ENCODE measurements around the gene NXPH4.

NXPH4 gene

GRCh38 chr12:57233357-57234232 is 17.0 kb downstream of the NXPH4 start:
- no peak for FAIRE-seq

GRCh38 chr12:57234233-57234570 is 17.6 kb downstream of the NXPH4 start:
- no peak for FAIRE-seq

DNA sequence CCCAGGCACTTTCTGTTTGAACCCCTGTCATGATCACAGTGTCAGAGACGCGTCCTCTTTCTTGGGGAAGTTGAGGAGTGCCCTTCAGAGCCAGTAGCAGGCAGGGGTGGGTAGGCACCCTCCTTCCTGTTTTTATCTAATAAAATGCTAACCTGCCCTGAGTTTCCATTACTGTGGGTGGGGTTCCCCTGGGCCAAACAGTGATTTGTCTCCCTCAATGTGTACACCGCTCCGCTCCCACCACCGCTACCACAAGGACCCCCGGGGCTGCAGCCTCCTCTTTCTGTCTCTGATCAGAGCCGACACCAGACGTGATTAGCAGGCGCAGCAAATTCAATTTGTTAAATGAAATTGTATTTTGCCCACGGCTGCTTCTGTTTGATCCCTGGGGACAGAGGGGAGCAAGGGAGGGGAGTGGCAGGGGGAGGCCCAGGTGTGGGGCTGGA is 18.0 kb downstream of the NXPH4 start:
- FAIRE-seq, result no peak

DNA sequence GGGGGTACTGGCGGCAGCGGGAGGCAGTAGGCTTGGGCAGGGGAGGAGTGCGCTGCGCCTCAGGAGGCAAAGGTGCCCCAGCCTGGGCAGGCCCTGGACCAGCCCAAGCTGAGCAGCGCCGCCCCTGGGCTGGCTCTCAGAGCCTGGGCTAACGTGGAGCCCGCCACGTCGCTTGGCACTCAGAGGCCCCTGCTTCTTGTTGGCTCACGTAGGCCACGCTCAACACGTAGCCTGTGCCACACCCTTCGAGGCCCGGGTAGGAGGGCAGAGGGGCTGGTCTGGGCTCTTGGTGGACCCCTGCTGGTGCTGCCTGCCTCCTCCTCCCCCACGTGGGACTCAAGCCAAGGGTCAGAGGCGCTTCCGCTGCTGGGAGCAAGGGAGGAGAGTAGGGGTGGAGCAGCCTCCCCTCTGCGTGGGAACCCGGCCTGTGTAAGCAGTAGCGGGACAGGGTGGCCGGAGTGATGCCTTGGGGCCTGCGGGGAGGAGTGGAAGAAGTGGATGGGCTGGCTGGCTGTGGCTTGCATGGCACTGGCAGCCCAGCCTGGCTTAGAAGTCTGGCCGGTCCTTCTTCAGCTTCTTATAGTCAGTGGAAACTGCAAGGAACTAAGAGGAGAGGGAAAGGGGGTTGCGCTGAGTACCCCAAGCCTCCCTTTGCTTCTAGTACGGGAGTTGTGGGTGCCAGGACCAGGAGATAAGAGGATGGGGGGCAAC is 18.6 kb downstream of the NXPH4 start:
- FAIRE-seq, result no peak

DNA sequence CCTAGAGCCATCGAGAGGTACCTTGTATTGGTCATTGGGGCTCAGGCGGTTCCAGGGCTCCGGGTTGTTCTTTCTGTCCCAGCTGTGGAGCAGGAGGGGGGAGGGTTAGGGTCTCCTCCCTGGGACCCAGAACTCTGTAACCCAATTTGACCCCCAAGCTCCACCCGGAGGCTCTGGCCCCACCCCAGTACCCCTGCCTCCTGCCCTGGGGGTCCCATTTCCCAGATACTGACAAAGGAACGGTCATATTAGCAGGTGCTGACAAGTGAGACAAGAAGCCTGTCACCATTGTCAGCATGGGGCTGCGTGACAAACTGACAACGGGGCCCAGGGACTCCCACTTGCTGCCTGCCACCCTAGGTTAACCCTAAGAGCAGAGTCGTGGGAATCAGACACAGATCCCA is 19.1 kb downstream of the NXPH4 start:
- no peak for FAIRE-seq

DNA sequence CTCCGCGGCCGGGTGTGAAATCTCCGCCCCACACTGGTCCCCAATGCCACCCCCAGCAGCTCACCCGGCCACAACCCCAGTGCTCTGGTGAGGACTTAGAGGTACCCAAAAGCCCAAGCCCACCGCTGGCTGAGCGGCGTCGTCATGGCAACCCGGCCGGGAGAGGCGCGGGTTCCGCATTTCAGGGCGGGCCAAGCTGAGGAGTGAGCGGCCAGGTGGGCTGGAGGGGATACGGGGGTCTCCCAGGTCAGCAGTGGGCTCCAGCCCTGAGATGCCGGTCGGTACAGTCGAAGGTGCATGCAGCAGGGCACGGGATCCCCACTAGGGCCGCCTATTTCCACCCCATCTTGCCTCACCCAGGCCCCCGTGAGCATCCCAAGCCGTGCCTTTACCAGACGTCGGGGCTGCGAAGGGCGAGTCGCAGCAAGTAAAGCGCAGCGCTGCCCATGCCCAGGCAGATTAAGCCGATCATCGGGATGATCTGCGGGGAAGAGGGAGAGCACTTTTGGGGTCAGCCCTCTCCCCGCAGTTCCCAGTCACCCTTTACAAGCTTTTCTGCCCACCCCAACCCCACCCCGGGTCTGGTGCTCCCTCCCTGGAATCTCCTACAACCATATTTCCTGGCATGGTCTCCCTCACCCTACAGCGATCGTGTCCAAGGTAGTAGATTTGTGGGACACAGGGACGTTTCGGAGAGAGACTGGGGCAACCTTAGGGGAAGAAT is 19.8 kb downstream of the NXPH4 start:
- no peak for FAIRE-seq

- FAIRE-seq, result no peak
These were observed 20.5 kb downstream of the NXPH4 start for GRCh38 chr12:57236925-57237595.

GRCh38 chr12:57237596-57237931 is 21.0 kb downstream of the NXPH4 start:
- no peak for FAIRE-seq

GRCh38 chr12:57237932-57238853 is 21.6 kb downstream of the NXPH4 start:
- no peak for FAIRE-seq

DNA sequence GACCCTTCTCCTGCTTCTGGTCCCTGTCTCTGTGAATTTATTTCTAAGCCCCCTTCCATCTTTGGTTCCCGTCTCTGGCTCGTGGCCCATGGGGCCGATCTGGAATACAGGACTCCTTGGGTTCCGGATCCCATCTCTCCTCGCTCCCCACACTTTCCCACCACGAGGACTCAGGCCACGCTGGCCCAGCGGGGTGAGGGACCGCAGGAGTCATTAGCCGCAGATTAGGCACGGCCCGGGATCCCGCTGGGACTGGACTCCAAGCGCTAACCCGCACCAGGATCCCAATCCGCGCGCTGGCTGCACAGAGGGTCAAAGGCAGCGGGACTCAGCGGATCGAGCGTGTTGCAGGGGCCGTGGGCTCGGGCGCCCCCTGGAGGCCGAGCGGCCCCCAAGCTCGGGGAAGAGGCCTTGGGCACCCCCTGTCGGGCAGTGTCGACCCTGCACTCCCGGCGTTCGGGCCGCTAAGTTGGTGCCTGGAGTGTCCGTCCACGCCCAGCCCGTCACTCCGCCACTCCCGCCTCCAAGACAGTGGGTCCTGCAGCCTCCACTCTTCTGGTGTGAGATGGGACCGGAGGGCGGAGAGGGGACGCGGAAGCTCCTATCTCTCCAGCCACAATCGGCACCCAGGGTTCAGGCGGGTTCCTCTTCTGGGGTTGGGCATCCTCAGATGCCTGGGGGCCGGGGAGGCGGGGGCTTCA is 22.4 kb downstream of the NXPH4 start:
- FAIRE-seq, result no peak

- FAIRE-seq, result no peak
These were observed 23.0 kb downstream of the NXPH4 start for GRCh38 chr12:57239587-57240065.

DNA sequence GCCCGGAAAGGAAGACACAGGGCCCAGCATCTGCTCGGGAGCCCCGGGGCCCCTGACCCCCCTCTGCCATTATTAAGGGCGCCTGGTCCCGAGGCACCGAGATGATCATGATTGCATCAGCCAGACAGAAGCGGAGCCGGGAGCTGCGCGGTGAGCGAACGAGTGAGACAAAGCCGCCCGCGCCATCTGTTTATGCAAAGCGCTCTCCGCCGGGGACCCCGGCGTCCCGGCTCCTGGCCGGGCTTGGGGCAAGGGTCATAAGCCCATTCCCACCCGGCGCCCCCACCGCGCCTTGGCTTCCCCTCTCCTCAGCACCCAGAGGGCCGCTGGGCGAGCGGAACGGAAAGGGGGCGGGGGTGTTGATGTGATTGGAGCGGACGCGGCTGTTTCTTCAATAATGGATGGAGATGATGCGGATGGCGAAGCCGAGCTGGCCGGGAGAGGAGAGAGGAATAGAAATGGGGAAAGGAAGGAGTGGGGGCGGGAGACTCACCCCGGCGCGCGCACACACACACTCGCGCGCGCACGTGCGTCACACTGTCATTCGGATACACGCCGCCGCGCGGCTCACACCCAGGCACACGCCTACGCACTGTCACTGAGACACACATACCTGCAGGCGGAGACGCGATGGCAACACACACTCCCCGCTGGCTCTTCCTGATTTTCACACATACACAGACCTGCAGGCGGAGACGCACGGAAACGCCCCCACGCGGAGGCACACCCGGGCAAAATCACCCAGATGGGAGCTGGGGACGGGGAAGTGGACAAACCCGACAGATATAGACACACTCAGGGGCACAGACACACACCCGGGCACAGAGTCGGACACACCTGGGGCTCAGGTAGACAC is 23.7 kb downstream of the NXPH4 start:
- FAIRE-seq, result no peak

- FAIRE-seq, result no peak
These were observed 24.4 kb downstream of the NXPH4 start for GRCh38 chr12:57240926-57241401.

DNA sequence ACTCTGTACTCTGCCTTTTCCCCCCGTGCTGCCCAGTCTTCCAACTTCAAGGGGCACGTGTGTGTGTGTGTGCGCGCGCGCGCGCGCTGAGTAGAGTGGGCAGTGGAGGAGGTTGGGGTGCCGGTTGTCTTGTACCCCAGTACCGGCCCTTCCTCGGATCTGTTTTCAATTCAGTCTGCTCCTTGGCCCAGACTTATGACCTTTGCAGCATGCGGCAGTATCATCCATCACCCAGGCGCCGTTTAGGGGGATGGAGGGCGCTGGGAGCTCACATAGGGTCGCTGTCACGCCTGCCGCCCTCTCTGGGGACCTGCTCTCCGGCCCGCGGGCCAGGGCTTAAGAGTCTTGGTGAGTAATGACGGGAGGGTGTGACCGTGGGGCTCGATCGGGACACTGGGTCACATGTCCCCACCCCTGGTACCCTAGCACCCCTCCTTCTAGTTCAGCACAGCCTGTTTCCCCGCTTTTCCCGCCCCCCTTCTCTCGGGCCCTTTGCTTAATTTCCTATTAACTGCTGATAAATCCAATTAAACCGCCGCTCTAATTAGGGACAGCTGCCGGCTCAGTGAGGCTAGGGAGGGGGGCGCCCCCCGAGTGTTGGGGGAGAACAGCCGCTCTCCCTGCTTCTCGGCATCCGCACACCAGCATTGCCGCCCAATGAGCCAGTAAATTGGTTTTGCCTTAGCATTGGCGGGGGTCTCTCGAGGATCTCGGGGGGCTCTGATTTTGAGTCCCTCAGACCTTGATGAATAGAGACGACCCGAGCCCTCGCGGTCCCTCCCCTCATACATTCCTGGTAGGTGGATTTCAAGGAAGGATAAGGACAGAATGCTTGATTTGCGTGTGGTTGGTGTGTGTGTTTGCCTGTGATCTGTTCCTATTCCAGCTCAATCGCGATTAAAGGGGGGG is 25.1 kb downstream of the NXPH4 start:
- FAIRE-seq, result no peak

- no peak for FAIRE-seq
These were observed 25.7 kb downstream of the NXPH4 start for GRCh38 chr12:57242329-57242690.

DNA sequence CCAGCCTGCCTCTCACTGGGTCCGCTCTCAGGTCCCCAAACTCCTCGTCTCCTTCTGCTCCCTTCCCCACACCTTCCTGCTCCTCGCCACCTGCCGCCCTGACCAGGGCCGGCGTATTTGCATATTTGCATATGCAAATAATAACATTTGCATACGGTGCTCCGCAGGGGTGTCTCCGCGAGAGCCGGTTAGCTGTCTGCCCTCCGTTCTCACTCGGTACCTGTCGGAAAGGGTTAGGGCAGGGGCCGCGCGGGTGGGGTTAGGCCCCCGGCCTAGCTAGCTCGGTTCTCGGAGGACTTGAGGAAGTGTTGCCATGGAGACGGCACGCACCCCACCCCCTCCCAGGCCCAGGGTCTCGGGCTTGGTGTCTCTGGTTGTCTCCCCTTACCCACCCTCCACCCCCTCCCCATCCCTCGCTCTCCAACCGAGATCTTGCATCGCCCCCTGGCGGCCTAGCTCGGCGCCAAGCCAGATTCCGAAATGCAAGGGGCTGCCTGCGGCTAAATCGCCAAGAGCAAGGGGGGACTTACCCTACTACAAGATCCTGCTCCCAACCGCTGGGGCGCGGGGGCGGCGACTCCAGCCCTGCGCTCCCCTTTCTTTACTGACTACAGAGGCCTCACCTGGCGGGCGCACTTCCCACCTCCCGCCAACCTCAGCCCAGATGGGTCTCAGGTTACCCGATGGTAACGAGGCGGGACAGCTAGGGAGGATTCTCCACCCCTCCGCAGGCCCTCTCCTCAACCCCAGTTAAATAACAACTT is 26.3 kb downstream of the NXPH4 start:
- FAIRE-seq, result no peak

DNA sequence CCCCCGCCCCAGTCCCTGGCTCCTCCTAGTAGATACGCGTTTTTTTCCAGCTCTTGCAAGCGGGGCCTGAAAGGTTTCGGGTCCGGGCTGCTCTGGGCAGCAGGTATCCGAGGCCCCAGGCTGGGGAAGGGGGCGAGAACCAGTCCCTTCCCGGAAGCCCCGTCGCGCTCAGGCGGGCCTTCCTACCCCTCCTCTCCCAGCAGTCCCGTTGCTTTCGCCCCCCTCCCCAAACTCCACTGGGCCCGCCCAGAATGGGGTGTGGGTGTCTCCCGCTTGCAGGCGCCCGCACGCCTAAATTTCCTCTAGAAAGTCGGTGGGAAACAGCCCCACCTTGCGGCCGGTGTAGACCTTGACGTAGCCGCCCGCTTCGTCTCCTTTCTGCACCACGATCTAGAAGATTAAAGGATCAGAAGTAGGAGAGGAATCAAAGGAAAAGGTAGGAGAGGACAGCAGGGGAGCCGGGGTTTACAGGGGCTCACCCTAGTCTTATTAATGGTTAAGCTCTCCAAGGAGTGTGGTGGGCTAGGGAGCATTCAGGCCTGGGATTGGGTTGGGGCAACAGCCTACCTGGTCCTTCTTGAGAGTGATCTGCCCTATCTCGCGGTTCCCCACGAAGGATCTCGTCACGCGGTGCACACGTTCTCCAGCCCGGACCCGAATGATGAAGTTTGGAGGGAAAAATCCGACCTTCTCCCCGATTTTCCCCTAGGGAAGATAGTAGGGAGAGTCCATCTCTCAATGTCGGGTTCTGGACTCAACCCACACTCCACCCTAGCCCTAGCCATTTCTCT is 27.1 kb downstream of the NXPH4 start:
- no peak for FAIRE-seq

Measured in endometrium (tissue), 2 donors.